Epithelial cell of umbilical artery (primary cell): ENCODE data around the gene RPN1. TPM values are rescaled to one million over a fixed set of nuclear protein-coding genes. Genes with fewer than 3 reads are reported as not detected.

Experiments used
- total RNA-seq: library from RNA; depleted of rRNA; stranded (reverse); fragments of >200 nt; gene quantifications from 2 replicates; pipeline ENCODE4 v1.2.3, GENCODE V29; 2014

The RPN1 gene
- total RNA-seq: 429 and 556 TPM in 2 replicates

GRCh38 chr3:128650096-128651050, at the start of gene RPN1:
Gene RPN1 (minus strand): TSS chr3:128650818. CDS start chr3:128650800, 18 bp downstream.

Other genes with a start within 250 kb of the RPN1 start
- not detected in 2 replicates for gene DNAJB8, start 183.9 kb downstream of the RPN1 start, total RNA-seq
- gene GATA2, start 157.6 kb downstream of the RPN1 start, total RNA-seq: 6.8 and 7.1 TPM in 2 replicates
- 24.8 and 29.9 TPM in 2 replicates for gene RAB7A, start 75.4 kb upstream of the RPN1 start, total RNA-seq
- 38.7 and 44.8 TPM in 2 replicates for gene ACAD9, start 228.8 kb upstream of the RPN1 start, total RNA-seq